Liver (tissue), 9 donors: Measurements from ENCODE around the gene CCL19. TPM values are rescaled to one million over a fixed set of nuclear protein-coding genes. Genes with fewer than 3 reads are reported as not detected.

ENCODE experiments used
- DNase-seq: peaks from one replicate; pipeline ENCODE4 v3.0.0-alpha.2; 2017; ENCODE audit warnings: low spot score
- H3K27ac ChIP-seq, 2 donors: one replicate each; pipeline ENCODE4 v1.7.0; 2013; ENCODE audit warnings: inconsistent platforms in 2 of 2, low read length in 2 of 2, control low read depth in 1 of 2, low read depth in 1 of 2, mild to moderate bottlenecking in 1 of 2
- H3K27me3 ChIP-seq, 4 donors: one replicate each; pipeline versions ENCODE4 v1.6.1 to v1.7.0; 2013; ENCODE audit warnings: low read length in 3 of 4, inconsistent platforms in 1 of 4, mild to moderate bottlenecking in 1 of 4, moderate library complexity in 1 of 4; ENCODE audit not compliant: control insufficient read depth in 4 of 4, insufficient read depth in 4 of 4
- H3K36me3 ChIP-seq, 4 donors: one replicate each; pipeline versions ENCODE4 v1.6.1 to v1.7.0; 2013; ENCODE audit warnings: low read length in 3 of 4, mild to moderate bottlenecking in 3 of 4, low read depth in 1 of 4, moderate library complexity in 1 of 4; ENCODE audit not compliant: control insufficient read depth in 4 of 4, insufficient read depth in 3 of 4
- H3K4me1 ChIP-seq, 4 donors: one replicate each; pipeline versions ENCODE4 v1.6.1 to v1.7.0; 2013; ENCODE audit warnings: low read length in 3 of 4, mild to moderate bottlenecking in 3 of 4, moderate library complexity in 1 of 4; ENCODE audit not compliant: control insufficient read depth in 4 of 4, insufficient read depth in 4 of 4
- H3K4me3 ChIP-seq, 3 donors: one replicate each; pipeline versions ENCODE4 v1.6.1 to v1.7.0; 2013; ENCODE audit warnings: low read length in 3 of 3, control low read depth in 1 of 3, low read depth in 1 of 3, mild to moderate bottlenecking in 1 of 3
- H3K9ac ChIP-seq, 2 donors: one replicate each; pipeline ENCODE4 v1.7.0; 2013; ENCODE audit warnings: low read length in 2 of 2, mild to moderate bottlenecking in 2 of 2, moderate library complexity in 2 of 2, control low read depth in 1 of 2, low read depth in 1 of 2
- H3K9me3 ChIP-seq, 4 donors: one replicate each; pipeline versions ENCODE4 v1.6.1 to v1.7.0; 2013; ENCODE audit warnings: low read length in 3 of 4; ENCODE audit not compliant: control insufficient read depth in 4 of 4
- ATF3 ChIP-seq: IDR thresholded peaks from 2 replicates; pipeline ENCODE4 v1.6.1; 2016; ENCODE audit warnings: antibody characterized with exemption
- CTCF ChIP-seq: fragments of 150-350 bp; IDR thresholded peaks from 2 replicates; pipeline ENCODE4 v1.5.1; 2017; ENCODE audit warnings: improper control_type of control experiment, low read depth, low read length; ENCODE audit not compliant: missing input control
- EGR1 ChIP-seq, 2 donors: IDR thresholded peaks; 2 replicates each; pipeline ENCODE4 v1.6.1; 2016 to 2018; ENCODE audit warnings: antibody characterized with exemption in 2 of 2, low read depth in 2 of 2
- FOXA1 ChIP-seq: IDR thresholded peaks from 2 replicates; pipeline ENCODE4 v1.6.1; 2016; ENCODE audit warnings: antibody characterized with exemption
- FOXA2 ChIP-seq: IDR thresholded peaks from 2 replicates; pipeline ENCODE4 v1.6.1; 2016; ENCODE audit warnings: antibody characterized with exemption
- GABPA ChIP-seq, 2 donors: IDR thresholded peaks in 1 of 2; conservative IDR thresholded peaks in 1 of 2; 2 replicates each; pipeline ENCODE4 v1.6.1; 2016; ENCODE audit warnings: antibody characterized with exemption in 2 of 2, mild to moderate bottlenecking in 1 of 2, moderate library complexity in 1 of 2
- HNF4A ChIP-seq, 2 donors: conservative IDR thresholded peaks; 2 replicates each; pipeline ENCODE4 v1.6.1; 2016; ENCODE audit warnings: antibody characterized with exemption in 2 of 2, mild to moderate bottlenecking in 2 of 2
- HNF4G ChIP-seq: IDR thresholded peaks from 2 replicates; pipeline ENCODE4 v1.6.1; 2016; ENCODE audit warnings: antibody characterized with exemption
- JUND ChIP-seq, 2 donors: IDR thresholded peaks; 2 replicates each; pipeline ENCODE4 v1.6.1; 2016; ENCODE audit warnings: antibody characterized with exemption in 2 of 2
- MAX ChIP-seq: IDR thresholded peaks from 2 replicates; pipeline ENCODE4 v1.6.1; 2016; ENCODE audit warnings: antibody characterized with exemption
- NR2F2 ChIP-seq: IDR thresholded peaks from 2 replicates; pipeline ENCODE4 v1.6.1; 2016; ENCODE audit warnings: antibody characterized with exemption
- RAD21 ChIP-seq, 2 donors: IDR thresholded peaks; 2 replicates each; pipeline ENCODE4 v1.6.1; 2016; ENCODE audit warnings: antibody characterized with exemption in 2 of 2, mild to moderate bottlenecking in 2 of 2
- REST ChIP-seq: IDR thresholded peaks from 2 replicates; pipeline ENCODE4 v1.6.1; 2016; ENCODE audit warnings: antibody characterized with exemption, mild to moderate bottlenecking
- RXRA ChIP-seq, 2 donors: IDR thresholded peaks; 2 replicates each; pipeline ENCODE4 v1.6.1; 2017 to 2018; ENCODE audit warnings: antibody characterized with exemption in 2 of 2, mild to moderate bottlenecking in 1 of 2
- SP1 ChIP-seq: IDR thresholded peaks from 2 replicates; pipeline ENCODE4 v1.6.1; 2018; ENCODE audit warnings: antibody characterized with exemption, mild to moderate bottlenecking
- TAF1 ChIP-seq: conservative IDR thresholded peaks from 2 replicates; pipeline ENCODE4 v1.6.1; 2016; ENCODE audit warnings: antibody characterized with exemption, mild to moderate bottlenecking
- YY1 ChIP-seq: IDR thresholded peaks from 2 replicates; pipeline ENCODE4 v1.6.1; 2016; ENCODE audit warnings: antibody characterized with exemption, mild to moderate bottlenecking
- WGBS: extraction: QIAGEN DNeasy Blood & Tissue Kit; methylation state at CpG from one replicate; pipeline ENCODE4 v1.1.7; 2013; 5-methylcytosine and 5-hydroxymethylcytosine counted together
- polyA plus RNA-seq, 2 donors: library from polyadenylated mRNA; stranded (reverse) in 1 of 2; unstranded in 1 of 2; fragments of 200-250 nt in 1 of 2; fragments of >200 nt in 1 of 2; fragmentation: Nextera tagmentation in 1 of 2; extraction: Ambion mirVana in 1 of 2; gene quantifications; one replicate each; pipeline versions ENCODE4 v1.2.1 to v1.2.3, GENCODE V29; 2013 to 2015
- total RNA-seq, 2 donors: library from RNA; depleted of rRNA; stranded (reverse); fragments of >200 nt; gene quantifications; one replicate each; pipeline ENCODE4 v1.2.3, GENCODE V29; 2014
- donor health status: healthy.
- donor health status: healthy.
- donor health status: healthy.
- donor health status: healthy.
- donor health status: healthy.

The CCL19 gene
- total and polyA plus RNA-seq, 4 donors = 0.33 to 2.9 (median 0.65) TPM; not detected in 1

- H3K27ac ChIP-seq = peak overlapping the region; percentile 58 to 80
- H3K4me3 ChIP-seq = no peak overlapping the region
- peak in 1 of 2 donors; percentile 14 for TF ChIP-seq RXRA (IDR thresholded peaks at IDR 0.05)
- TF ChIP-seq FOXA2 = no peak
- peak in 1 of 2 donors; percentile 20 for TF ChIP-seq HNF4A (conservative IDR thresholded peaks at IDR 0.05)
- WGBS = 41% methylated on average over 5 of the region's 5 CpGs
- H3K9me3 ChIP-seq = no peaks in the 10 kb centered on the region
- H3K9ac ChIP-seq = no peak overlapping the region
- DNase-seq = peak; percentile 66
- H3K36me3 ChIP-seq = peaks cover 0 to 15% (median 10%) of the 10 kb centered on the region in 4 donors
- no peaks in the 10 kb centered on the region for H3K27me3 ChIP-seq
- H3K4me1 ChIP-seq = peaks cover 14 to 81% (median 73%) of the 10 kb centered on the region in 4 donors
Observed at GRCh38 chr9:34650816-34651215, 40.3 kb downstream of the CCL19 start.

GRCh38 chr9:34648673-34649072 lies 42.4 kb downstream of the CCL19 start:
- no peak for DNase-seq
- Histone ChIP-seq H3K4me1 (peaks cover 18 to 91% (median 82%) of the 10 kb centered on the region in 4 donors), H3K9me3 (no peaks in the 10 kb centered on the region), H3K27me3 (no peaks in the 10 kb centered on the region), H3K9ac (no peak overlapping the region), H3K36me3 (peaks cover 0 to 15% (median 10%) of the 10 kb centered on the region in 4 donors), H3K4me3 (no peak overlapping the region), H3K27ac (peak overlapping the region; percentile 3 to 86)
- 91% methylated on average over 8 of the region's 8 CpGs for WGBS
- TF ChIP-seq FOXA1 (no peak), HNF4A (conservative IDR thresholded peaks at IDR 0.05) (no peak)

GRCh38 chr9:34647651-34648050 lies 43.4 kb downstream of the CCL19 start:
- H3K36me3 ChIP-seq = peaks cover 0 to 15% (median 10%) of the 10 kb centered on the region in 4 donors
- WGBS = 22% methylated on average over 10 of the region's 10 CpGs
- H3K4me1 ChIP-seq = peaks cover 16 to 88% (median 78%) of the 10 kb centered on the region in 4 donors
- peak overlapping the region; percentile 82 to 93 for H3K9ac ChIP-seq
- no peak for TF ChIP-seq FOXA1
- no peak for TF ChIP-seq HNF4G
- no peak for TF ChIP-seq MAX
- no peak for TF ChIP-seq HNF4A (conservative IDR thresholded peaks at IDR 0.05)
- no peak for TF ChIP-seq FOXA2
- DNase-seq = no peak
- peak overlapping the region; percentile 61 to 88 (median 78) for H3K4me3 ChIP-seq
- no peaks in the 10 kb centered on the region for H3K27me3 ChIP-seq
- peak overlapping the region; percentile 86 to 94 for H3K27ac ChIP-seq
- no peaks in the 10 kb centered on the region for H3K9me3 ChIP-seq

GRCh38 chr9:34647084-34647403 lies 44.0 kb downstream of the CCL19 start:
- H3K9ac ChIP-seq = peak overlapping the region; percentile 82 to 93
- DNase-seq = no peak
- H3K36me3 ChIP-seq = peaks cover 0 to 15% (median 10%) of the 10 kb centered on the region in 4 donors
- peak overlapping the region; percentile 86 to 94 for H3K27ac ChIP-seq
- peak overlapping the region; percentile 61 to 88 (median 78) for H3K4me3 ChIP-seq
- under 1% methylated on average over 8 of the region's 8 CpGs for WGBS
- no peaks in the 10 kb centered on the region for H3K9me3 ChIP-seq
- H3K4me1 ChIP-seq = peaks cover 14 to 82% (median 73%) of the 10 kb centered on the region in 4 donors
- no peaks in the 10 kb centered on the region for H3K27me3 ChIP-seq
- TF ChIP-seq GABPA (IDR thresholded peaks at IDR 0.05 in 1 of 2, conservative IDR thresholded peaks at IDR 0.05 in 1 of 2) = no peak
- no peak for TF ChIP-seq TAF1
- TF ChIP-seq EGR1 (IDR thresholded peaks at IDR 0.05; ENCODE audit: low read depth in 2 of 2) = no peak
- no peak for TF ChIP-seq SP1
- no peak for TF ChIP-seq RAD21 (IDR thresholded peaks at IDR 0.05)
- TF ChIP-seq JUND (IDR thresholded peaks at IDR 0.05) = no peak
- no peak for TF ChIP-seq MAX
- no peak for TF ChIP-seq HNF4G
- TF ChIP-seq ATF3 = no peak
- TF ChIP-seq FOXA2 = no peak
- TF ChIP-seq FOXA1 = no peak
- TF ChIP-seq NR2F2 = no peak
- TF ChIP-seq YY1 = no peak
- no peak for TF ChIP-seq RXRA (IDR thresholded peaks at IDR 0.05)
- TF ChIP-seq REST = no peak
- TF ChIP-seq CTCF = no peak
- no peak for TF ChIP-seq HNF4A (conservative IDR thresholded peaks at IDR 0.05)
